WI38 (cell line): ENCODE data around the gene GADL1.

Source experiments
- H3K4me3 ChIP-seq: 2 replicates; pipeline ENCODE4 v1.5.1; 2011; ENCODE audit warnings: low read depth, mild to moderate bottlenecking, control low read depth, low read length
- TF ChIP-seq, protein P1 (sequence below): IDR thresholded peaks from 2 replicates; pipeline ENCODE4 v1.5.1; 2012; ENCODE audit warnings: low read depth, mild to moderate bottlenecking, control low read depth, low read length

Gene GADL1

DNA sequence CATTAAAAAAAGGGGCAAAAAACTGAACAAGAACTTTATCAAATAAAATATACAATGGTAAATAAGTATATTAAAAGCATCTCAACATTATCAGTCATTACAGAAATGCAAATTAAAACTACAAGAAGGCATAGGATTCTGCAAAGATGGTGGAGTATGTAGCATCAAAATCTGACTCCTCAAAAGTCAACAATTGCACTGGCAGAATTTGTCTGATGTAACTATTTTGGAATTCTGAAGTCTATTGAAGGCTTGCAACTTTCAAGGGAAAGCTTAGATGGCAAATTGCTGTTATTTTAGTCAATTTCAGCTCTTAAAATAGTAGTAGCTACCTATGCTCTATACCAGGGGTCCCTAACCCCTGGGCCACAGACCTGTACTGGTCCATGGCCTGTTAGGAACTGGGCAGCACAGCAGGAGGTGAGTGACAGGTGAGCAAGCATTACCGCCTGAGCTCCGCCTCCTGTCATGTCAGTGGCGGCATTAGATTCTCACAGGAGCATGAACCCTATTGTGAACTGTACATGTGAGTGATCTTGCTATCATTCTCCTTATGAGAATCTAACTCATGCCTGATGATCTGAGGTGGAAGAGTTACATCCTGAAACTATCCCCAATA lies 180.5 kb downstream of the GADL1 start:
- TF ChIP-seq, protein P1, sequence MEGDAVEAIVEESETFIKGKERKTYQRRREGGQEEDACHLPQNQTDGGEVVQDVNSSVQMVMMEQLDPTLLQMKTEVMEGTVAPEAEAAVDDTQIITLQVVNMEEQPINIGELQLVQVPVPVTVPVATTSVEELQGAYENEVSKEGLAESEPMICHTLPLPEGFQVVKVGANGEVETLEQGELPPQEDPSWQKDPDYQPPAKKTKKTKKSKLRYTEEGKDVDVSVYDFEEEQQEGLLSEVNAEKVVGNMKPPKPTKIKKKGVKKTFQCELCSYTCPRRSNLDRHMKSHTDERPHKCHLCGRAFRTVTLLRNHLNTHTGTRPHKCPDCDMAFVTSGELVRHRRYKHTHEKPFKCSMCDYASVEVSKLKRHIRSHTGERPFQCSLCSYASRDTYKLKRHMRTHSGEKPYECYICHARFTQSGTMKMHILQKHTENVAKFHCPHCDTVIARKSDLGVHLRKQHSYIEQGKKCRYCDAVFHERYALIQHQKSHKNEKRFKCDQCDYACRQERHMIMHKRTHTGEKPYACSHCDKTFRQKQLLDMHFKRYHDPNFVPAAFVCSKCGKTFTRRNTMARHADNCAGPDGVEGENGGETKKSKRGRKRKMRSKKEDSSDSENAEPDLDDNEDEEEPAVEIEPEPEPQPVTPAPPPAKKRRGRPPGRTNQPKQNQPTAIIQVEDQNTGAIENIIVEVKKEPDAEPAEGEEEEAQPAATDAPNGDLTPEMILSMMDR = no peak
- no peak overlapping the region for H3K4me3 ChIP-seq

DNA sequence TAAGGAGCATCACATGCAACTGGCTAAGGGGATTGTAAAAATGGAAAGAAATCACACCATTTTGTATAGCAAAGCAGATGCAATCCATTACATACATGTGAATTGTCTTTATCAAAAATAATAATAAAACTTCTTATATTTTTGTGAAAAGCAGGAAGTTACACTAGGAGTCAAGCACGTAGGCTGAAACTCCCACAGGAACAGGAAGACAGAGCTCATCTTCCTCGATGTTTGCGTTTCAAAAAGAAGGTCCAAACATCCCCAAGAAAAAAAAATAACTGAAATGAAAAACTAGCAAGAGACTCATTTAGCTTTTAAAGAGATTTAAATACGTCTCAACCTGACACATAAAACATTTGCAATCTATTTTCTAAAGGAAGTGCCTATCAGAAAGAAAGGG lies 181.5 kb downstream of the GADL1 start:
- TF ChIP-seq, protein P1 = no peak
- no peak overlapping the region for H3K4me3 ChIP-seq

DNA sequence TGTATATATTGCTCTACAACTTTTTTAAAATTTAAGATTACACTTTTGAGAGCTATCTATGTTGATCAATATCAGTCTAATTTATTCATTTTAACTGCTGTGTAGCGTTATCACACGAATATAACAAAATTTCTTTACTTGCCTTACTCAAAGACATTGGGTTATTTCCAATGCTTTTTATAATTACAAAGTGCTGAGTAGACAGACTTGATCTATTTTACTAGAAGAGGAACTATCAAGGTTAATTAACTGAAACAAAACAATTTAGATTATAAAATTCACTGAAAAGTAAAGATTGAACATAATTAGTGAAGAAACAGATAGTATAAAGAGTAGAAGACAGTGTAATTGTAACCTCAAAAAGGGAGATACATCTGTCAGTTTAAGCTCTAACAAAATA lies 182.6 kb downstream of the GADL1 start:
- H3K4me3 ChIP-seq = no peak overlapping the region
- TF ChIP-seq, protein P1 = no peak

DNA sequence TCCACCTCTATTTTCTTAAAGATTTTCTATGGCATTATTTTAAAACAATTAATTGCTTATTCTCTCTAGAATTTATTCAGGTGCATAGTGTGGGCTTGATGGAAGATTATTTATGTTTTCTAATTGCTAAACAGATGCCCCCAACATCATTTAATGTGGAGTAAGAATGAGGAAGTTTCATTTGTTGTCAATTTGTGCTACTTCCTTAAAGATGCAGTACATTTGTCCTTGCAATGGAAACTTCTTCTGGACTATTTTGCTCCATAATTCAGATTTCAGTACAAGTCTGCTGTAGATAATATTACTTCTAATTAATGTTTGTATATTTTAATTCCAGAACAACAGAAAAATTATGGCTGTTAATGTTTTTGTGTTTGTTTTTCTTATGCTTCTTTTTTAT lies 183.3 kb downstream of the GADL1 start:
- no peak overlapping the region for H3K4me3 ChIP-seq
- TF ChIP-seq, protein P1 = no peak

DNA sequence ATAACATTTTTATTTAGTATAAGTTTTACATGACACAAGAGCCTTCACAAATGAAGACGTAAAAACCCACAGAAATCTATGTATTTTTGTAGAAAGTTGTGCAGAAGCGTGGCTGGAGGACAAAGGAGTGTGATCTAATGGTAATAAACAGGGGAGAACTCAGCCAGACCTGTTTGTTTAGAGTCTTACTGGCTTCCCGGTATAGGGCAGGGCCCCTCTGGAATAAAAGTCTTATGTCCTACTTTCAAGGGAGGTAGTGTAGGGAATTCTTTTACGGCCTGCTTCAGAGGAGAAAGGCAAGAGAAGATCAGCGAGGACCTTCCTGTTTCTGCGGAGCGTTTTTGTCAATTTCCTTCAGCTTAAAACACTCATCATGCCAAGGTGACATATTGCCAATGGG lies 184.4 kb downstream of the GADL1 start:
- no peak overlapping the region for H3K4me3 ChIP-seq
- TF ChIP-seq, protein P1 = no peak

DNA sequence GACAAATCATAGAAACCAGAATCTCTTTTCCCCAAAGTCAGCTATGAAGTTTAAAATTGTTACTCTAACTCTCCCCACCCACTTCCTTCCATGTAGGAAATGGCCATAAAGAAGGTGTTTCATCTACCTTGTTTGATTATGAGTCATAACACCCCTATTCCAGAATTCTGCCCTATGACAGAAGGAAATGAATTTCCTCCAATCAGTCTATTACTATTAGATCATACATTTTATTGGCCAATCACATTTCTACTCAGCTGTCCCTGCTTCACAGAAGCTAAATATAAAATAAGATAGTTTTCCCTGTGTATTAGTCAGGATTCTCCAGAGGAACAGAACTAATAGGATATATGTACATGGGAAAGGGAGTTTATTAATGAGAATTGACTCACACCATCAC lies 186.0 kb downstream of the GADL1 start:
- no peak overlapping the region for H3K4me3 ChIP-seq
- TF ChIP-seq, protein P1 = no peak

DNA sequence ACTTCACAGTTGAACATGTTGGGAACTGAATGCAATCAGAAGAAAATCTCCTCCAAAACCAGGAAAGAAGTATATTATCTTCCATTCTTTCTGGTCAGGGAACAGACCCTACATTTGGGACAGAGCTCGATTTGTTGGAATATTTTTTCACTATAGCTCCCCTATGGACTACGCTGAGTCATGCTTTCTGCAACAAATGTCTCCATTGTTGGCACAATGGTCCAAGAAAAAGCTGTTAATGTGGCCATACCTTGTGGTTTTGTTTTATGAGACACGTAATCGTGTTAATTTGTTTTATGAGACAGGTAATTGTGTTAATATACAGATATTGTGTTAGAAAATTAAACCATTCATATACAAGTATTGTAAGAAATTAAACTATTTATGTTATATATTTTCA lies 186.6 kb downstream of the GADL1 start:
- no peak overlapping the region for H3K4me3 ChIP-seq

More for the DNA sequence above, 186.6 kb downstream of the GADL1 start:
- TF ChIP-seq, protein P1 = no peak
